Measurements from ENCODE around the gene ARPP21. TPM values are rescaled to one million over a fixed set of nuclear protein-coding genes. Genes with fewer than 3 reads are reported as not detected.
"Not testable (repeated sequence)": the region's sequence is repeated elsewhere in the genome, so short reads cannot be mapped to it uniquely, and the experiment has no call there.

ARPP21 gene
- total RNA-seq, result 89.8 TPM

DNA sequence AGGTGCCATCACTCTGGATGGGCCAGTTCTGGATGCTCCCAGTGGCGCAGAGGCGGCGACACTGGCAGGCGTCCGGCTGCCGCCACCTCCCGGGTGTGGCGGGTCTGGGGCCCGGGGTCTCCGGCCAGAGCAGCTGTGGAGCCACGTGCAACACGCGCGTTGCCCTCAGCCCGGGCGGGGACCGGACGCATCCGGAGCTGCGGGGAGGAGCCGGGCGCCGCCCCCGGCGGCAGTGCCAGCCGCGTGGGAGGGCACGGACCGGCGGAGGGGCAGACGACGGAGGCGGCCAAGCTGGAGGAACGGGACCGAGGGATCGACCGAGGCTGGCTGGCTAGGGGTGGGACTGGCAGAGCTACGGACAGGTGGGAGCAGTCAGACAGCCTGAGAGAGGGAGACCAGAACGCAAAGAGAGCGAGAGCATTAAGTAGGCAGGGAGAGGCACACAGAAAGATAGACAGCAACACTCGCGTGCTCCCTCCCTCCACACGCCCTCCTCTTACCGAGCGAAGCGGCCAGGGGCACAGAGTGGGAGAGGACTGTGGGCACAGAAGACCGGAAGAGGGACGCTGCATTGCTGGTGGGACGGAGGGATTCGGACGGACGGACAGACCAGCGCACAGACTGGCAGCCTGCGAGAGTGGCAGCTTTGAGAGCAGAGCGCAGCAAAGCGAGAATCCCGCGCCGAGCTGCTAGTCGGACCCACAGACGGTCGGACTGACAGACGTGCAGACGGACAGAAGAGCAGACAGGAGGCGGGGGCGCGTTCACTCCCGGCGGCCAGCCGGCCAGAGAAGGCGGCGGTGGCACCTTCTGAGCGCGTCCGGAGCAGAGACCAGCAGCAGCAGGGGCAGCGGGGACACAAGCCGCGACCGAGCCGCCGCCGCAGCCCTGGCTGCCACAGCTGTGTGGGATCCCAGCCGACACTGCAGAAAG lies at the start of gene ARPP21:
ARPP21 (plus strand) TSS at position 272 of the 933 bp plus-strand sequence. CDS start 42,227 bp downstream, outside the sequence.
- DNase-seq, result peak; percentile 89

DNA sequence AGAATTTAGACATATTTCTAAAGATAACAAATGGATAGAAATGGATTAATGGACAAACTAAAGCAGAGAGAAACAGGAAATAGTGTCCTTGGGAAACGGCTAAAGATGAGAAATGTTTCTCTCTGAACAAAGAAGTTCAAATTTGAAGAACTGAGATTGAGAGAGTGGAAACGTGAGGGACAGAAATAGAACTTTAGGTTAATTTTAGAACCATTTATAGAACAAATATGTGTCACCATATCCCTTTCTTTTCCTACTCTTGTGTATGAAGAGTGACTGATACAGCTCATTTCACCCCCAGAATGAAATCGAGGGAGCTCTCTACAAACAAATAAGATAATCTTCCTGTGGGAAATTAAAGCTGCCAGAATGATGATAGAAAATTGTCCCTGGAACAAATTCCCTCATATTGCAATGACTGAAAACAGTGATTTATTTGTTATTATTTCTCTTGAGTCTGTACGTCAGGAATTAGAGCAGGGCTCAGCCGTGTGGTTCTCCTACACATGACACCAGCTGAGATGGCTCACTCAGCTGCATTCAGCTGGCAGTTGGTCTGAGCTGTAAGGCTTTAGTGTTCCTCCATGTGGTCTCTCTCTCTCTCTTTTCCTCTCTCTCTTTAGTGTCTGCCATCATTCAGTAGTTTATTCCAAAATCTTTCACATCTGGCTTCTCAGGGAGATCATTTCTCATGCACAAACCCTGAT lies 46.6 kb upstream of the ARPP21 start:
- no peak for DNase-seq

GRCh38 chr3:35594739-35595138 lies 44.6 kb upstream of the ARPP21 start:
- no peak for DNase-seq

DNA sequence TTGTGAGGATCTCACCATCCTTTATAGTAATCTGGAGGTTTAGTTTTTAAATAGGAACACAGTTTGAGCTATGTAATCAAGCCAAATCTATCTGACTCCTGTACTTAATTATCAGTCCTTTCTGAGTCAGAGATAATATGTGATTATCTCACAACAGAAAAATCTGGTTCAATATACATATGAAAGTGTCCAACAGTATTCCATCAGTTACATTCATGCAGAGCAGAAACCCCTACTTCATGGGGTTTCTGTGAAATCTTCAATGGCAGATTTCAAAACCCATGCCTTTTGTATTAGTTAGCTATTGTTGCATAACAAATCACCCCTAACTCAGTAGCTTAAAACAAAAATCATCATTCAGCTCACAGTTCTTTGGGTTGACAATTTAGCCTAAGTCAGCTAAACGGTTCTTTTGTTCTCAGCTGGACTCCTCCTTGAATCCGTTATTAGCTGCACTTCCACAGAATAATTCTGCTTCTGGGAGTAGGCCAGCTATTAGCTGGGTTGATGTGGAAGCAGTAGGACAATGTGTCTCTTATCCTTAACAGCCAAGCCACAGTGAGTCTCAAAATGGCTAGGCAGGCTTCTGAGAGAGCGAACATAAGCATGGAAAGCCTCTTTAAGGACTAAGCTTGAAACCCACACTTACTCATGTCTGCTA lies 42.9 kb upstream of the ARPP21 start:
- DNase-seq, result no peak

DNA sequence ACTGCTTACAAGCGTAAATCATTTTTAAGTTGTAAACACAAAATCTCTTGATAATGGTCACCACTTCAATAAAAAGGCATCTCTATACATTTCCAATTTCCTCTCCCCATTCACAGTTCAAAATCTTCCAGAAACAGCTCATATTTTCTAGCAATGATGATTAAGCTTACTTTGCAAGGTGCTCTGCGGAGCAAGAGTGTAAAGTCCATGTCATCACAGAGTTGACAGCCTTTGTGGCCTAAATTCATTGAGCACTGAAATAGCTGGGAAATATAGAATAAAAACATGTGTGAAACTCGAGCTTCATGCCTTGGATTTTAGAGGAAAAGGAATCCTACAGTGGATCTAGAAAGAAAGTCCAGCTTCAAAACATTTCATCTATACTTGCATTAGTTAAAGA lies 41.8 kb upstream of the ARPP21 start:
- DNase-seq, result no peak

DNA sequence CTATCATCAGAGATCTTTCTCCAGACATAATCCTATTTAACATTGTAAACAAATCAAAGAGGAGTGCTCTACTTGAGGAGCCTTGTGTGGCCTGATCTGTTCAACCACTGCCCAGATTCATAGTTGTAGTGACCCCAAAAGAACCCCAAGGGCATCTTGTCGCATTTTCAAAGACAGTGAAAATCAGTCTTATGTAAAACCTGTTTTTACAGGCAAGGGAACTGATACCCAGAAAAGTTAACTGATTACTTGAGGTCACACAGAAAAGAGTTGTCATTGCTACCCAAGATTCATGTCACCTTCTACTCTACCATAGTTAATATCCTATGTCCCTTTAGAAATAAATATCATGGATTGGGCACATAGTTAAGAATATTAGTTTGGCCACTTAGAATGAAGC lies 40.5 kb upstream of the ARPP21 start:
- no peak for DNase-seq

DNA sequence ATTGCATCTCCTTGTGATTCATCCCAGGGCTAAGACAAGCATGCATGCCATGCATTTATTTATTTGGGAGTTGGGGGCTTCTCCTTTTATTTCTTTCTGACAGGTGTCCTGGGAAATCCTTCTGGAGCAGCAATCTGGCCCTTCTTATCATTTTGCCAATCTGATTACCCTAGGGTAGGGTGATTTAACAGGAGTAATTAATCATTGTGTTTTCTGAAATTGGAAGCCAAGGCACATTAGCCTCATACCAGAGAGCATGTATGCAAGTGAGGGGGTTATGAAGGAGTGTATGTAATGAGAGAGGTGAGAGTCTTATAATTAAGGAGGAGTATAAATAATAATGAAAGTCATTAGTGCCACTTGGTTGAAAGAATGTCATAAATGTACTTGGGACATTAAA lies 37.4 kb upstream of the ARPP21 start:
- DNase-seq, result no peak

DNA sequence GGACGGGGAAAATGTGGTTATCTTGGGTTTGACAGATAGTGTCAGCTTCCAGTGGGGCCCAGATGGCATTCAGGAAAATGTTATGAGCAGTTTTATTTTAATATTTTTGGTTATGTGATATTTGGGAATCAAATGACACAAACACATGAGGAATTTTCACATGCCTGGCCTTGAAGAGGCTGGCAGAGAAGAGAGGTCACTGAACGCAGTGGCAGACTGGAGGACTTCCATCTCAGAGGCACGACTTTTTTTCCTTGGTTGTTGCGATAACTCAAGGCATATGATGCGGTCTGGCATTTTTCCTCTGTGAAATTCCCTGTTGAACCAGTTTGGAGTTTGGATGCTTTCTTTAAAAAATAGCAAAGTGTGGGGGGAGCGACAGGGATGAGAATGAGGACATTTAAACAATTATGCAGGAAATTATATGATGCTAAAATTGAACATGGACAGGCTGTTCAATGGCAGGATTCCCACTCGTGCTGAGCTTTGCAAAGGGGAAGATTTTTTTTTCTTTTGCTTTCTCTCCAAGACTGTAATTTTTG lies 36.9 kb upstream of the ARPP21 start:
- DNase-seq, result peak; percentile 8

DNA sequence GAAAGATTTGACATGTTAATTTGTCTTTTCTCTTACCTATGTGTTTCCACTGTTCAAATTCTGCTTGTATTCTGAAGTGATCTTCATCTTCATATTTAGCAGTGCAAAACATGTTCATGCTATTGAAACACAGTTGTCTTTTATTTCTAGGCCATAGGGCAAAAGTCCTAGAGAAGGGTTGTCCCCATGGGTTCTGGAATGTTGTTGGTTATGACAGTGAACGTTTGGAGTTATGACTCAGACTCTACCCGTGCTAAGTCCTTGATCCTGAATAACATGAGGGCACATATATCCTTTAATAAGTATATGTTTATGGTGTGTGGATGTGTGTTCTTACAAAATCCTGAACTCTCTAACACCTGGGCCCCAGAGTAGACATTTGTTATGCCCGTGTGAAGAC lies 23.0 kb upstream of the ARPP21 start:
- no peak for DNase-seq

GRCh38 chr3:35617370-35617769 lies 22.0 kb upstream of the ARPP21 start:
- DNase-seq, result no peak

- DNase-seq, result not testable (repeated sequence)
Measured at GRCh38 chr3:35620238-35620637, 19.1 kb upstream of the ARPP21 start.

DNA sequence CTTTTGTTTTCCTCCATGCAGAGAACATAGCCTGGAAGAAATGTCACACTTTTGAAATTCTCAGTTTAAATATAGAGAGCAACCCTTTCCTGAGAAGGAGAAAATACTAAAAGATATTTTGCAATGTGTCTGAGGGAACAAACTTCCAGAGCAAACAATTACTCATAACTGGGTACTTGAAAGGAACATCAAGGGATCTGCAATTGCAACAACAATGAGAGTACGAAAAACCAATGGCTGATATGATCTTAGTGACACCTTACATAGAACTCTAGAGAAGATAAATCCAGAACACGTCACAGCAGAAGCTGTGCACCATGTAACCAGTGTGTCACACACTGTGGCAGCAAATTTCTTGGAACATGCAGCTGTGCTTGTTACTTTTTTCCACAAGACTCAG lies 14.6 kb upstream of the ARPP21 start:
- DNase-seq, result no peak

- DNase-seq, result no peak
Measured at GRCh38 chr3:35633332-35634124, 5.8 kb upstream of the ARPP21 start.

GRCh38 chr3:35635407-35635806 lies 3.9 kb upstream of the ARPP21 start:
- DNase-seq, result no peak

GRCh38 chr3:35635926-35636683 lies 3.2 kb upstream of the ARPP21 start:
- peak; percentile 68 for DNase-seq

DNA sequence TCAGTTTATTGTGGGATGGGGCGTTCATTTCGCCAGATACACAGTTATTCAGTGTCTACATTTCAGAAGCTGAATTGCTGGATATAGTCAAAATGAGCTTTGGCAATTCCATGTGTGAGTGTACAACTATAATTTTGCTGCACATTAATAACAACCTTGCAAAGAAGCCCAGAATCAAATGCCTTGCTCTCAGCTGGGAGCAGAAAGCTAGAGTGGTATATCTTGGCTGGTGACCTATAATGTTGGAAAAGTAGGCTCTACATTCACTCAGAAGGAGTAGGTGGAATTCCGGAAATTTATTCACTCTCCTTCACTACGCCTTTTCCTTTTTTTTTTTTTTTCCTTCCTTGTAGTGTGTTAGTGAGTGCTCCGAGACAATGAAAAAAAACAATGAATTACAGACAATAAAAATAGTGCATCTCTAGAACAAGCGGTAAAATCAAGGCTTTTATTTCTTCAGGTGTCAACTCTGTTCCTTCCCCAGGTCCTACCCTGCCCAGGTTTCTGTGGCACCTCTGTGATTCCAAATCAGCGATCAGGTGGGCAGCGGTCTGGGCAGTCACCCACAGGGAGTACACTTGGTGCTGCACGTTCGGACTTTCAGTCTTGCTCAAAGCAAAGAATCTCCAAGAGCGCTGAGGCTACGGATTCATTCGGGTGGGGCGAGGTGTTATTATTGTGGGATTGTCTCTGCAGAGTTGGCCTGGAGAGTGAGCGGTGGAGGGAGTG lies 910 bp upstream of the ARPP21 start:
- DNase-seq, result no peak

- no peak for DNase-seq
Measured at GRCh38 chr3:35638980-35639253, 408 bp upstream of the ARPP21 start.

- no peak for DNase-seq
Measured at GRCh38 chr3:35640190-35641165, 1.2 kb downstream of the ARPP21 start.

DNA sequence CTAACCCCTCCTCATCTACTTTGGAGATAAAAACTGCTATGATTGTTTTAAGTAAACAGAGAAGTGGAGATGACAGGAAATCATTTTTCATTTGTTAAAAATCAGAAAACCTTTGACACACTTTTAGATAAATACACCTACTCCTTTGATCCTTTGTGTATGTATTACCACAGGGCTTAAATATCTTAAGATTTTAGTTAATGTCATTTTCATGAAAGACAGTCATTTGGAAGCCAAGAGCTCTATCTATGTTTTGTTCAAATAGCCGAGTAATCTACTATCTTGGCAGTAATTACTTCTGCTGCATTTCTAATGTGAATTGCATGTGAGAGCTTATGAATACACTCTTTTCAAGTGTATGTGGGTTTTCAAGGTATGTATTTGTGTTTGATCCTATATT lies 2.0 kb downstream of the ARPP21 start:
- no peak for DNase-seq
